GM19238 (cell line): ENCODE measurements around the gene LIN37.
"Not testable (repeated sequence)": the region's sequence is repeated elsewhere in the genome, so short reads cannot be mapped to it uniquely, and the experiment has no call there.

ENCODE experiments used
- DNase-seq: peaks from one replicate; pipeline ENCODE4 v3.0.0; 2011; ENCODE audit warnings: low spot score; ENCODE audit not compliant: insufficient read length

Gene LIN37

DNA sequence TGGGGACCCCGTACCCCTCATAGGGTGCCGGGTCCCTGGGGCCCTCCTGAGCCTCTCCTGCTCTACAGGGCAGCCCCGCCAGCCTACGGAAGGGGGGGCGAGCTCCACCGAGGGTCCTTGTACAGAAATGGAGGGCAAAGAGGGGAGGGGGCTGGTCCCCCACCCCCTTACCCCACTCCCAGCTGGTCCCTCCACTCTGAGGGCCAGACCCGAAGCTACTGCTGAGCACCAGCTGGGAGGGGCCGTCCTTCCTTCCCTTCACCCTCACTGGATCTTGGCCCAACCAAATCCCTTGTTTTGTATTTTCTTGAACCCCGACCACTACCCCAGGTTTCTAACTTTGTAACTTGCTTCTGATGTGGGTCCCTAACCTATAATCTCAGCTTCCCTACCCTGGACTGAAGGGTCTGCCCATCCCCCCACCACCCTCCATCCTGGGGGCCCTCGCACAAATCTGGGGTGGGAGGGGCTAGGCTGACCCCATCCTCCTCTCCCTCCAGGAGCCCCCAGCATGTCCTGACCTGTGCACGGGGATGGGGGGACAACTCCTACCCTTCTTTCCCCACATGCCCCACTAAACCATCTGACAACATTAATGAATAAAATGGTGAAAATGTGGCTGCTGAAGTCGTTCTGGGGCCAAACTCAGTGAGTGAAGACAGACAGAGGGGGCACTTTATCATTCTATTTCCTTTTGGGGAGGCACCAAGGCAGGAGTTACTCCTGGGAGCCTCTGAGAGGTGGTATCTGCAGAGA is 40.0 kb downstream of the LIN37 start:
- DNase-seq = no peak

- DNase-seq = no peak
Measured at GRCh38 chr19:35789195-35789977, 41.0 kb downstream of the LIN37 start.

DNA sequence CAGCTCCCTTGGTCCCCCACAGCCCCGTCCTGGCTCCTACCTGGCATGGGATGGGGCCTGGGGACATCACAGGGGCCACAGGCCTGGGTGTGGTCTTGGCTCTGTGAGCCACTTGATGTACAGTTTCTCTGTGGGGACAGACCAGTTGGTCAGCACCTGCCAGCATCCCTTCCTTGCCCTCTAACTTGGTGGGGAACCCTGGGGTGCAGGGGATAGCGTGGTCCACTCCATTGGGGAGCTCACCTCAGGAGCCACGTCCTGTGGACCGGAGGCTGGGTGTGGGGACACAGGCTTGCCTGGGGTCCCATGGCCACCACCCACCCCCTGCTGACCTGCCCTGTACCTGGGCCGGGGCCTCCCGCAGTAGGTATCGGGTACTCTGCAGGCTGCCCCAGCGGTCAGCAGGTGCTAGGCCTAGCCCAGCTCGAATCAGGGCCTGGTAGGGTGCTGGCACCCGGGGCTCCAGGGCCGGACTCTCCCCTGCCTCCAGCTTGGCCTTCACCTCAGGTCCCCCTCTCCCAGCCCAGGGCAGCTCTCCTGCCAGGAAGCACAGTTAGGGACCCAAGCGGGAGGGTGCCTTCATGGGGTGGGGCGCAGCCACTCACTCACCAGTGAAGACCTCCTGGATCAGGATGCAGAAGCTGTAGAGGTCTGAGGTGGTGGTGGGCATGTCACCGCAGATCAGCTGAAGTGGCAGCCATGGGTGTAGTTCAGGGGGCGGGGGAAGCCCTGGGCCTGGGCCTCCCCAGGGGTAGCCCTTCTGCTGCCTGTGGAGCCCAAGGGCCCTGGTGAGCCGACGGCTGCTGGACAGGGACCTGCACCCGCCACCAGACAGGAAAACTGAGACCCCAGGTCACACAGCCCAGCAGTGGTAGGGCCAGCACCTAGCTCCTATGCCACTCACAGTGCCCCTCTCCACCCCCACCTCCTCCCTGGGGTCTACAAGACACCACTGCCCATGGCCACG is 41.9 kb downstream of the LIN37 start:
- no peak for DNase-seq

GRCh38 chr19:35790981-35791813 is 42.8 kb downstream of the LIN37 start:
- DNase-seq = no peak

DNA sequence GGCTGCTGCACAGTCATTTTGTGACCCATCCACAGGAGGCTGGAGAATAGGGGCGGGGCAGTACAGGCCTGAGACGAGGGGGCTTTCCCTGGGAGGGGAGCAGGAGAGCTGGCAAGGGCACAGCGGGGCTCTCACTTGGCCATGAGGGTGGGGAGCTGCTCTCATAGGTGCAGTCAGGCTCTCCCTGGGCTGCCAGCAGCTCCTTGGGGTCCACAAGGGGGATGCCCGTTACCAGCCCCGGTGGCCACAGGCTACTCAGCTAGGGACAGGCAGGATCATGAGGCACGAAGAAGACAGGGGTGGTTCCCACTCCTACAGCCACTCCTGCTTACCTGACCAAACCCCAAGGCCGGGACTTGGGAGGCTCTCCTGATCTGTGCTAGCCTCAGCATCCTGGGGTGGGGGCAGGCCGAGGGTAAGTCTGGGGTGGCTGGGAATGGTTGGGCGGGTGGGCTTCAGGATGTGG is 43.5 kb downstream of the LIN37 start:
- DNase-seq = no peak

- no peak for DNase-seq
Measured at GRCh38 chr19:35792312-35792711, 43.9 kb downstream of the LIN37 start.

- DNase-seq = no peak
Measured at GRCh38 chr19:35792888-35793287, 44.5 kb downstream of the LIN37 start.

GRCh38 chr19:35793381-35794165 is 45.2 kb downstream of the LIN37 start:
- DNase-seq = no peak

DNA sequence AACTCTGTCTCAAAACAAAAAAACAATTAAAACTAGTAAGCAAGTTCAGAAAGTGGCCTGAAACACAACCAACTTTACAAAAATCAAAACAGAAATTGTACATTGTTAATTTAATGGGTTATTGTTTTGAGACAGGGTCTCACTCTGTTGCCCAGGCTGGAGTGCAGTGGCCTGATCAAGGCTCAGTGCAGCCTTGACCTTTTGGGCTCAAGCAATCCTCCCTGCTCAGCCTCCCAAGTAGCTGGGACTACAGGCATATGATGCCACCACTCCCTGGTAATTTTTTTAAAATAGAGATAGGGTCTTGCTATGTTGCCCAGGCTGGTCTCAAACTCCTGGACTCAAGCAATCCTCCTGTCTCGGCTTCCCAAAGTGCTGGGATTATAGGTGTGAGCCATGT is 47.2 kb downstream of the LIN37 start:
- not testable (repeated sequence) for DNase-seq

DNA sequence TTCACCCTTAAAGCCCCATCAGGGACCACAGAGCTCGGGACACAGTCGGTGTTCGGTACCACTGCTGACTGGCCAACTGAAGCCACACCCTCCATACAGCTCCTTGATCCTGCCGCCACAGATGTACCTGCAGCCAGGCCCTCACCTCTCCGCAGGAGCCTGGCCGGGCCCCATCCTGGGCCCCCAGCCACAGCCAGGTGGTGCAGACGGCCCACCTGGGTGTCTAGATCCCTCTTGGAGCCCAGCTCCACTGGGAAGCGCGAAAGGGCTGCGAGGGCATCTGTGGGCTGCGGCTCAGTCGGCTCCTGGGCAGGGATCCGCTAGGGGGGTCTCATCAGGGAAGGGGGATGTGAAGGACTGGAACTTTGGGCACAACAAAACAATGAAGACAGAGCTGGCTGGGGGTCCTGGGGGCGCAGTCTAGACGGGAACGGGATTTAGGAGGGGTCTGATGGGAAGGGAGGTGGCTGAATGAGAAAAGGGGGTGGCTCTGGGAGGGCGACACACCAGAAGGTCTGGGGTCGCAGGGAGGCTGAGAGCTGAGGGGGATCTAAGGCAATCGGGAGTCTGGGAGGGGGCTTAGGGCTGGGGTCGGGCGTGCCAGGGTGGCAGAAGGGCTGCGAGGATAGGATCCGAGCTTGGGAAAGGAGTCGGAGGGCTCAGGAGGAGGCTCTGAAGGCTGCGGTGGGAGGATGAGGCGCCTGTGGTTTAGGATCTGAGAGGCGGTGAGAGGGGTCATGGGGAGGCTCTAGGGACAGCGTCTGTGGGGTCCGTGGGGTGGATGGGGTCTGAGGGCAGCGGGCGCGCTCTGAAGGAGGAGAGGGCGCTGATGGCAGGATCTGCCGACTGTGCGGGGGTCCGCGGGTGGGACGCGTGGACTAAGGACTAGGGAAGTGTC is 48.5 kb downstream of the LIN37 start:
- DNase-seq = no peak

DNA sequence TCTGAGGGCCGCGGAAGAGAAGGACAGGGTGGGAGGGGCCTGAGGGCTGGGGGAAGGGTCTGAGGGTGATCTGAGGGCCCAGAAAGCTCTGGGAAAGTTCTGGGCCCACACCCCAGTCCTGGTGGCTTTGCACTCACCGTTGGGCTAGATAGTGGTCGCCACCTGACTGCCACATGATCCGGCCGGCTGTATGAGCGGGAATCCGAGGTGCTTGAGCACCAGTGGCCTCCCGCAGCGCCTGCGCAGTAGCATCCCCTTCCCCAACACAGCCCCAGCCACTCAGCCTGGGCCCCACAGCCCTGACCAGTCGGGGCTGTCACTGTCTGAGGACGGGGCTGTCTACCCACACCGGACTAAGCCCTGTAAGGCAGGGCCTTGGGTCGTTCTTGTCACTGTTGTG is 49.3 kb downstream of the LIN37 start:
- no peak for DNase-seq

DNA sequence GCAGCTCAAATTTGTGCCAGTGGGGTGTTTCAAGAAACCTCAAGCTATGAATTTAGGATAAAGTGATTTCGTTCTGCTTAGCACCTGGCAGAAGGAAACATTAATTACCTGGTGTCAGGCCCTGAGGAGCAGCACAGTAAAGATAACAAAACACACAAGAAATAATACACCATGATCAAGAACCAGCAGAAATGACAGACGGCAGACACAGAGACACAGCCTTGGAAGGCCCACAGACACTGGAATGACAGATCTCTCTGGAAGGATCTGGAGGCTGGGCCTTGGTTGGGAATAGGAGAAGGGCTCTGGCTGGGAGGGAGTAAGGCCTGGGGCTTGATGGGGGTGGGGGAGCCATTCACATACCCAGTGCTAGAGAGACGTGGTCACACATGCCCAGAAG is 53.5 kb downstream of the LIN37 start:
- no peak for DNase-seq
